ENCODE data around the gene BIRC6.

GRCh38 chr2:32656069-32656468 lies 299.2 kb downstream of the BIRC6 start:
- TF ChIP-seq CTCF (conservative IDR thresholded peaks at IDR 0.05 in 1 of 2, IDR thresholded peaks at IDR 0.05 in 1 of 2; ENCODE audit: low read depth in 1 of 2, low read length in 2 of 2), result no peak
- no peak for TF ChIP-seq EZH2 (IDR thresholded peaks at IDR 0.05; ENCODE audit: low read length, missing control alignments)

All from fibroblast of lung (primary cell).